Hepatocyte (in vitro differentiated cells): ENCODE results near the gene SBF2. TPM values are rescaled to one million over a fixed set of nuclear protein-coding genes. Genes with fewer than 3 reads are reported as not detected.

Experiments used
- DNase-seq: peaks from one replicate; pipeline ENCODE4 v3.0.0-alpha.2; 2016; ENCODE audit warnings: low spot score
- H2AFZ ChIP-seq: fragments of 200-600 bp; sonication (generic); 2 replicates; pipeline ENCODE4 v1.6.0; 2016; ENCODE audit warnings: antibody characterized with exemption, mild to moderate bottlenecking
- H3K27ac ChIP-seq: fragments of 200-600 bp; sonication (generic); 2 replicates; pipeline ENCODE4 v1.5.1; 2016; ENCODE audit warnings: mild to moderate bottlenecking
- H3K27me3 ChIP-seq: fragments of 200-600 bp; sonication (generic); 2 replicates; pipeline ENCODE4 v1.6.1; 2016
- H3K36me3 ChIP-seq: fragments of 200-600 bp; sonication (generic); replicated peaks from 2 replicates; pipeline ENCODE4 v1.5.1; 2016; ENCODE audit warnings: low read depth; ENCODE audit not compliant: insufficient read depth
- H3K4me1 ChIP-seq: fragments of 200-600 bp; sonication (generic); 2 replicates; pipeline ENCODE4 v1.5.1; 2016; ENCODE audit warnings: mild to moderate bottlenecking, moderate library complexity; ENCODE audit not compliant: insufficient read depth
- H3K4me2 ChIP-seq: fragments of 200-600 bp; sonication (generic); 2 replicates; pipeline ENCODE4 v1.6.0; 2016
- H3K4me3 ChIP-seq: fragments of 200-600 bp; sonication (generic); 2 replicates; pipeline ENCODE4 v1.5.1; 2016; ENCODE audit warnings: mild to moderate bottlenecking
- H3K79me2 ChIP-seq: fragments of 200-600 bp; sonication (generic); 2 replicates; pipeline ENCODE4 v1.6.0; 2017; ENCODE audit warnings: mild to moderate bottlenecking
- H3K9me2 ChIP-seq: fragments of 200-600 bp; sonication (generic); replicated peaks from 2 replicates; pipeline ENCODE4 v1.6.0; 2017; ENCODE audit warnings: mild to moderate bottlenecking; ENCODE audit not compliant: insufficient read depth
- H3K9me3 ChIP-seq: fragments of 200-600 bp; sonication (generic); 2 replicates; pipeline ENCODE4 v1.5.1; 2016; ENCODE audit warnings: low read depth, mild to moderate bottlenecking
- H4K20me1 ChIP-seq: fragments of 200-600 bp; sonication (generic); 2 replicates; pipeline ENCODE4 v1.6.0; 2016; ENCODE audit warnings: mild to moderate bottlenecking; ENCODE audit not compliant: insufficient read depth, poor library complexity, severe bottlenecking
- CTCF ChIP-seq: fragments of 200-600 bp; sonication (generic); IDR thresholded peaks from 2 replicates; pipeline ENCODE4 v1.5.1; 2016; ENCODE audit warnings: antibody characterized with exemption, mild to moderate bottlenecking; ENCODE audit not compliant: poor library complexity
- EZH2 ChIP-seq: fragments of 200-600 bp; sonication (generic); IDR thresholded peaks from 2 replicates; pipeline ENCODE4 v1.6.1; 2016; ENCODE audit warnings: antibody characterized with exemption, mild to moderate bottlenecking, borderline replicate concordance
- EZH2phosphoT487 ChIP-seq: fragments of 200-600 bp; sonication (generic); IDR thresholded peaks from one replicate; pipeline ENCODE4 v1.6.1; 2018; ENCODE audit warnings: antibody characterized with exemption, mild to moderate bottlenecking, low read depth, moderate library complexity; ENCODE audit not compliant: unreplicated experiment, severe bottlenecking
- WGBS: methylation state at CpG from one replicate; pipeline ENCODE4 v1.1.6; 2016; ENCODE audit warnings: low lambda C conversion rate; ENCODE audit errors: missing lambda C conversion rate; 5-methylcytosine and 5-hydroxymethylcytosine counted together
- polyA plus RNA-seq: library from polyadenylated mRNA; unstranded; fragments of >200 nt; fragmentation: Nextera tagmentation; extraction: Ambion mirVana; gene quantifications from 2 replicates; pipeline ENCODE4 v1.2.1, GENCODE V29; 2016
- total RNA-seq: library from RNA; depleted of rRNA; stranded (reverse); fragments of >200 nt; gene quantifications from 2 replicates; pipeline ENCODE4 v1.2.3, GENCODE V29; 2014

Gene SBF2
- total and polyA plus RNA-seq, 2 experiments from 2014 or later = 25.7 to 83.2 TPM

- TF ChIP-seq EZH2phosphoT487 = no peak
- no peak for TF ChIP-seq CTCF
- no peak for TF ChIP-seq EZH2
- H3K36me3 ChIP-seq = no peaks in the 10 kb centered on the region
- H3K4me3 ChIP-seq = no peak overlapping the region
- H3K4me1 ChIP-seq = peaks cover 14% of the 10 kb centered on the region
- H3K27ac ChIP-seq = peak overlapping the region; percentile 11
- no peaks in the 10 kb centered on the region for H3K9me3 ChIP-seq
- no peaks in the 10 kb centered on the region for H3K9me2 ChIP-seq
- no peak overlapping the region for H2AFZ ChIP-seq
- DNase-seq = no peak
- H3K27me3 ChIP-seq = no peaks in the 10 kb centered on the region
- no peaks in the 10 kb centered on the region for H4K20me1 ChIP-seq
- 59% methylated on average over 6 of the region's 6 CpGs for WGBS
- H3K4me2 ChIP-seq = no peak overlapping the region
- no peaks in the 10 kb centered on the region for H3K79me2 ChIP-seq
Observed at GRCh38 chr11:9774591-9775397, 519.2 kb downstream of the SBF2 start.

DNA sequence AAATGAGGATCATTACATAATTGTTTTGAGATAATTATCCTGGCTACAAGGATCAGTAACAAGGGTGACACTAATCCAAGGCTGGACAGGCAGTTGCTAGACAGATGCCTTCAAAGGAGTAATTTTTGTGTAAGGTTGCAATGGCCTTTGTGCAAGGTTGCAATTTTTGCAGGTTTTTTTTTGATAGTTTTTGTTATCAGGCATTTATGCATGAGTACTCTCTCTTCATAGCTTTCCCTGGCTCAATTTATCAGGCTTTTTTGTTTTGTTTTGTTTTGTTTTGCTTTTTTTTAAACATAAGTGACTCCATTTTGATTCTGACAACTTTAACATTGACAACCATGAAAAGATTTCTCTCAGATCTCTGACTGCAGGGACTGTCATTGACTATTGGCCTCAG is 519.9 kb downstream of the SBF2 start:
- Histone ChIP-seq H4K20me1 (no peaks in the 10 kb centered on the region), H3K4me3 (no peak overlapping the region), H3K27ac (no peak overlapping the region), H3K36me3 (no peaks in the 10 kb centered on the region), H3K27me3 (no peaks in the 10 kb centered on the region), H3K9me3 (no peaks in the 10 kb centered on the region), H2AFZ (no peak overlapping the region), H3K4me1 (peaks cover 14% of the 10 kb centered on the region), H3K9me2 (no peaks in the 10 kb centered on the region), H3K79me2 (no peaks in the 10 kb centered on the region), H3K4me2 (no peak overlapping the region)
- TF ChIP-seq EZH2 (no peak), CTCF (no peak), EZH2phosphoT487 (no peak)
- DNase-seq = no peak

DNA sequence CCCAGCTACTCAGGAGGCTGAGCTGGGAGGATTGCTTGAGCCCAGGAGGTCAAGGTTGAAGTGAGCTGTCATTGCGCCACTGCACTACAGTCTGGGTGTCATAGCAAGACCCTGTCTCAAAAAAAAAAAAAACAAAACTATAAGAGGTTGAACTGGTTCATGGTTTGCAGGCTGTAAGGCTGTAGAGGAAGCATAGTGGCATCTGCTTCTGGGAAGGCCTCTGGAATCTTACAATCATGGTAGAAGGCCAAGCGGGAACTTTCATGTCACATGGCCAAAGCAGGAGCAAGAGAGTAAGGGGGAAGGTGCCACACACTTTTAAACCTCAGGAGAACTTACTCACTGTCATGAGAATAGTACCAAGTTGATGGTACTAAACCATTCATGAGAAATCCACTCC is 520.5 kb downstream of the SBF2 start:
- Histone ChIP-seq H3K36me3 (no peaks in the 10 kb centered on the region), H3K9me2 (no peaks in the 10 kb centered on the region), H3K27me3 (no peaks in the 10 kb centered on the region), H3K4me3 (no peak overlapping the region), H3K79me2 (no peaks in the 10 kb centered on the region), H4K20me1 (no peaks in the 10 kb centered on the region), H3K27ac (no peak overlapping the region), H2AFZ (no peak overlapping the region), H3K4me2 (no peak overlapping the region), H3K4me1 (peaks cover 14% of the 10 kb centered on the region), H3K9me3 (no peaks in the 10 kb centered on the region)
- 98% methylated on average over 2 of the region's 2 CpGs for WGBS
- TF ChIP-seq CTCF = no peak
- no peak for TF ChIP-seq EZH2
- no peak for TF ChIP-seq EZH2phosphoT487
- DNase-seq = no peak
